Activated CD8-positive, alpha-beta memory T cell treated with anti-CD3 and anti-CD28 coated beads for 36 hours (primary cell): ENCODE data around the gene ARMC10. TPM values are rescaled to one million over a fixed set of nuclear protein-coding genes. Genes with fewer than 3 reads are reported as not detected.
"Not testable (repeated sequence)": the region's sequence is repeated elsewhere in the genome, so short reads cannot be mapped to it uniquely, and the experiment has no call there.

Experiments
- CTCF ChIA-PET: fragments of 350-600 bp; sonication (Branson Sonifier 250); formaldehyde crosslinking; loops from one replicate; lab custom pipeline; 2021; ENCODE audit warnings: antibody characterized with exemption; lab: Charles Lee
- POLR2A ChIA-PET: fragments of 350-600 bp; sonication (Branson Sonifier 250); formaldehyde crosslinking; loops from one replicate; lab custom pipeline; 2021; ENCODE audit warnings: antibody characterized with exemption; lab: Charles Lee
- total RNA-seq, 2 experiments: library from RNA; stranded (reverse); gene quantifications; one replicate each; pipeline ENCODE4 v1.2.3, GENCODE V29; 2021

ARMC10 gene
- total RNA-seq, 2 experiments from 2014 or later, result 52.2 to 53.9 TPM

- POLR2A ChIA-PET, result interaction anchor here (0.8 to 1.9 kb wide), 4 partner anchors 17 to 327 kb away, joined by 4 to 17 read pairs (median 5); partner anchors contain the start of genes FAM185A and NAPEPLD
- CTCF ChIA-PET, result interaction anchor here (0.9 to 1.2 kb wide), 4 partner anchors 10 to 327 kb away, joined by 3 to 4 read pairs (median 3); partner anchors contain the start of genes FAM185A and NAPEPLD
Measured at GRCh38 chr7:103075337-103075918, 488 bp downstream of the ARMC10 start.

- ChIA-PET CTCF (no interaction called here), POLR2A (no interaction called here)
Measured at GRCh38 chr7:103076764-103077163, 1.8 kb downstream of the ARMC10 start.

DNA sequence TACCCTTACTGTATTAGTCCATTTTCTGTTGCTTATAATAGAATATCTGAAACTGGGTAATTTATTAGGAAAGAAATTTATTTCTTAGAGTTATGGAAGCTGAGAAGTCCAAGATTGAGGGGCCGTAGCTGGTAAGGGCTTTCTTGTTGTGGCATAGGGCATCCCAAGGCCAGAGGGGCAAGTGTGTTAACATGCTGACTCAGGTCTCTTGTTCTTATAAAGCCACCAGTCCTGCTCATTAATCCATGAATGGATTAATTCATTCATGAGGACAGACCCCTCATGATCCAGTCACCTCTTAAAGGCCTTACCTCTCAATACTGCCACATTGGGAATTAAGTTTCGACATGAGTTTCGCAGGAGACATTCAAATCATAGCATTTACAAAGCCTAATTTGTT is 2.4 kb downstream of the ARMC10 start:
- POLR2A ChIA-PET, result no interaction called here
- CTCF ChIA-PET, result interaction anchor here (0.5 kb wide), 1 partner anchor 94 kb away, joined by 3 read pairs; no protein-coding TSS in a partner anchor

DNA sequence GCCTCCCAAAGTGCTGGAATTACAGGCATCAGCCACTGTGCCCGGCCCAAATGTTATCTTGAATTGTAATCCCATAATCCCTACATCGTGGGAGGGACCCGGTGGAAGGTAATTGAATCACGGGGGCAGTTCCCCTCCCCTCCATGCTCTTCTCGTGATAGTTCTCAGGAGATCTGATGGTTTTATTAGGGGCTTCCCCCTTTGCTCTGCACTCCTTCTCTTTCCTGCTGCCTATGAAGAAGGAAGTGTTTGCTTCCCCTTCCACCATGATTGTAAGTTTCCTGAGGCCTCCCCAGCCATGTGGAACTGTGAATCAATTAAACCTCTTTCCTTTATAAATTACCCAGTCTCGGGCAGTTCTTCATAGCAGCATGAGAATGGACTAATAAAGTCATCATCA is 3.3 kb downstream of the ARMC10 start:
- POLR2A ChIA-PET, CTCF ChIA-PET: not testable (repeated sequence)

DNA sequence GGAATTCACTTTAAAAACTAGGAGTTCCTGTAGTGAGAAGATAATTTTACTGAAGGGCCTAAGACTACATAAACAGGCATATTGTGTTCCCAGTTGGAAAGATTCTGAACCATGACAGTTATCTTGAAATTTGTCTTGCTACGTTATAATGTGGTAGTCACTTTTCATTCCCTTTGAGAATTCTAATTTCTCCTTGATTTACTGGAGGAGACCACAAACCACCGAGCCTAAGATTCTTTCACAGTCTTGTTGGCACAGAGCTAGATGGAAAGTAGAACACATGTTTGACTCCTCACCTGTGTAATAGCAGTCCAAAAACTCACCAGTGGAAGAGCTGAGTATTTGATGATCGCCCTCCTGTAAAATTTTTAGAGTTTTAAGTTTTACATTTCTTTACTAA is 4.9 kb downstream of the ARMC10 start:
- POLR2A ChIA-PET, result no interaction called here
- CTCF ChIA-PET, result interaction anchor here (2.3 kb wide), 1 partner anchor 18 kb away, joined by 9 read pairs; no protein-coding TSS in a partner anchor

DNA sequence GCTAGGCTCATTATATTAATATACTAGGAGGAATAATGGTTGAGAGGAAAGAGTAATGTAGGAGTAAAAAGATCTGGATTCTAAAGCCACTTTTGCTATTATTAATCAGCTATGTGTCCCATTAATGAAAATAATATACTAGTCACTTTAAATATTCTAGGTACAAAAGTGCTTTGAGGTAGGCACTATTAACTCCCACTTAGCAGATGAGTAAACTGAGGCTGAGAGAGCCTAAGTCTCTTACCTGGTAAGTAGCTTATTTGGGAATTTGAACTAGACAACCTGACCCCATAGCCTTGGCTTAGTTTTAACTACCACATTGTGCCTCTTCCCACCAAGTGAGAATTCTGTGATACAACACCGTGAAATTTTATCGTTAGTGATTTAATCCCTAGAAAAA is 6.0 kb downstream of the ARMC10 start:
- POLR2A ChIA-PET, result interaction anchor here (0.6 kb wide), 1 partner anchor 342 kb away, joined by 4 read pairs; no protein-coding TSS in a partner anchor
- CTCF ChIA-PET, result interaction anchor here (2.3 kb wide), 1 partner anchor 19 kb away, joined by 9 read pairs; no protein-coding TSS in a partner anchor

GRCh38 chr7:103082497-103082896 is 7.6 kb downstream of the ARMC10 start:
- POLR2A ChIA-PET, result no interaction called here
- CTCF ChIA-PET, result no interaction called here

DNA sequence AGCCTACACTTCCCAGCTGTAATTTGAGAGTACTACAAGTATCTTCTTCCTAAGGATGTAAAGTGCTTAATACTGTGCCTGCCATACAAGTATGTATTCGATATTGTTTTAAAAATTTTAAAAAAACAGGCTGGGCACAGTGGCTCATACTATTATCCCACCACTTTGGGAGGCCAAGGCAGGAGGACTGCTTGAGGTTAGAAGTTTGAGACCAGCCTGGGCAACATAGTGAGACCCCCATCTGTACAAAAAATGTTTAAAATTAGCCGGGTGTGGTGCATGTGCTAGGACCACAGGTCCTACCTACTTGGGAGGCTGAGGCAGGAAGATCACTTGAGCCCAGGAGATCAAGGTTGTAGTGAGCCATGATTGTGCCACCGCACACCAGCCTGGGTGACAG is 8.3 kb downstream of the ARMC10 start:
- ChIA-PET POLR2A (no interaction called here), CTCF (no interaction called here)

- CTCF ChIA-PET, result interaction anchor here (0.9 kb wide), 1 partner anchor 16 kb away, joined by 3 read pairs; no protein-coding TSS in a partner anchor
- POLR2A ChIA-PET, result not testable (repeated sequence)
Measured at GRCh38 chr7:103092321-103092720, 17.4 kb downstream of the ARMC10 start.

DNA sequence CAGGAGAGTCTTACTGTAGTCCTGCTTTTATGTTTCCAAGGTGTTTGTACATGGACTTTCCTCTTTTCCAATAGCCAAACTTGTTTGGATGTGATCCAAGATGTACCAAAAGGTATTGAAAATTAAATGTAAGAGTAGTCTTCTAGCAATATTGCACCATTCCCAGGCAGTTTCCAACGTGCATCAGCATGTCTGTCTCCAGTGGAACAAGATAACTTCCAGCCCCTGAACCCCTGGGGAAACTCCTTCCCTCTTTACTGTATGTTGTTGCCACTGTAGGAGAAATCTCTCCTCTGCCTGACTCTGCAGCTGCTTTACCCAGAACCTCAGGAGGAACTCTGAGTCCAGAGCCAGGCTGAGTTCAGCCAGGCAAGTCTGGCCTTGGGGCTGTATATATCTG is 18.5 kb downstream of the ARMC10 start:
- POLR2A ChIA-PET, result interaction anchor here (0.5 kb wide), 1 partner anchor 52 kb away, joined by 5 read pairs; no protein-coding TSS in a partner anchor
- CTCF ChIA-PET, result no interaction called here

GRCh38 chr7:103094102-103094501 is 19.2 kb downstream of the ARMC10 start:
- CTCF ChIA-PET, result no interaction called here
- POLR2A ChIA-PET, result no interaction called here

DNA sequence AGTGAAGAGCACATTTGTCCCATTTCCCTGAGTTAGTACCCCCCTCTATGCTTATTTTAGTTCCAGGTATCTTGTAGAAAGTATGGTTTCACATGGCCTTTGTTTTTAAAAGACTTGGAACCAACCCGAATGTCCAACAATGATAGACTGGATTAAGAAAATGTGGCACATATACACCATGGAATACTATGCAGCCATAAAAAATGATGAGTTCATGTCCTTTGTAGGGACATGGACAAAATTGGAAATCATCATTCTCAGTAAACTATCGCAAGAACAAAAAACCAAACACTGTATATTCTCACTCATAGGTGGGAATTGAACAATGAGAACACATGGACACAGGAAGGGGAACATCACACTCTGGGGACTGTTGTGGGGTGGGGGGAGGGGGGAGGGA is 20.6 kb downstream of the ARMC10 start:
- POLR2A ChIA-PET, CTCF ChIA-PET: not testable (repeated sequence)

DNA sequence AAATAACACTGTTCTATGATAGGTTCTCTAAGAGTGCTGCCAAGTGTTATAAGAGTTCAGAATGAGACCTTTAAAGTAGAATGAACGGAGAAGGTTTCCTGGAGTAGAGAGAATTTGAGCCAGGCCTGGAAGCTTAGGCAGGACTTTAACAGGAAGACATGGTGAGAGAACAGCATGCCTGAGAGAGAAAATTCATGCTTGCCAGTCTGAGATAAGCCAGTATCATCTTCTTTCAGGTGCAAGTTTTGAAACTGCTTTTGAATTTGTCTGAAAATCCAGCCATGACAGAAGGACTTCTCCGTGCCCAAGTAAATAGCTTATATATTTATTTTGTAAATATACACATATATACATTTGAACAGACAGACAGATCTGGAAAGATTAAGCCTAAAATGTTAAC is 22.1 kb downstream of the ARMC10 start:
- ChIA-PET CTCF (no interaction called here), POLR2A (no interaction called here)

- ChIA-PET CTCF (no interaction called here), POLR2A (no interaction called here)
Measured at GRCh38 chr7:103100348-103100747, 25.4 kb downstream of the ARMC10 start.

- ChIA-PET POLR2A (no interaction called here), CTCF (no interaction called here)
Measured at GRCh38 chr7:103101543-103101942, 26.6 kb downstream of the ARMC10 start.

DNA sequence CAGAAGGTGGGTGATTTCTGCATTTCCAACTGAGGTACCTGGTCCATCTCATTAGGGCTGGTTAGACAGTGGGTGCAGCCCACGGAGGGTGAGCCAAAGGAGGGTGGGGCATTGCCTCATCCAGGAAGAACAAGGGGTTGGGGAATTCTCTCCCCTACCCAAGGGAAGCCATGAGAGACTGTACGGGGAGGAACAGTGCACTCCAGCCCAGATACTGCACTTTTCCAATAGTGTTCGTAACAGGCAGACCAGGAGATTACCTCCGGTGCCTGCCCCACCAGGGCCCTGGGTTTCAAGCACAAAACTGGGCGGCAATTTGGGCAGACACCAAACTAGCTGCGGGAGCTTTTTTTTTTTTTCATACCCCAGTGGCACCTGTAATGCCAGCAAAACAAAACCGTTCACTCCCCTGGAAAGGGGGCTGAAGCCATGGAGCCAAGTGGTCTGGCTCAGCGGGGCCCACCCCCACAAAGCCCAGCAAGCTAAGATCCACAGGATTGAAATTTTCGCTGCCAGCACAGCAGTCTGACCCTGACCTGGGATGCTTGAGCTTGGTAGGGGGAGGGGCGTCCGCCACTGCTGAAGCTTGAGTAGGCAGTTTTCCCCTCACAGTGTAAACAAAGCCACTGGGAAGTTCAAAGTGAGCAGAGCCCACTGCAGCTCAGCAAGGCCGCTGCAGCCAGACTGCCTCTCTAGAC is 31.2 kb downstream of the ARMC10 start:
- ChIA-PET CTCF (interaction anchor here (0.6 kb wide), 1 partner anchor 274 kb away, joined by 3 read pairs; no protein-coding TSS in a partner anchor), POLR2A (interaction anchor here (0.6 to 0.7 kb wide), 2 partner anchors 124 to 203 kb away, joined by 3 to 4 read pairs; no protein-coding TSS in a partner anchor)

GRCh38 chr7:103106703-103107070 is 31.7 kb downstream of the ARMC10 start:
- CTCF ChIA-PET, result not testable (repeated sequence)

GRCh38 chr7:103113164-103113563 is 38.2 kb downstream of the ARMC10 start:
- POLR2A ChIA-PET, result no interaction called here
- CTCF ChIA-PET, result no interaction called here

More at GRCh38 chr7:103106703-103107070, 31.7 kb downstream of the ARMC10 start:
- POLR2A ChIA-PET, result not testable (repeated sequence)

- POLR2A ChIA-PET, result no interaction called here
- CTCF ChIA-PET, result no interaction called here
Measured at GRCh38 chr7:103114576-103115008, 39.7 kb downstream of the ARMC10 start.

GRCh38 chr7:103115771-103116170 is 40.8 kb downstream of the ARMC10 start:
- POLR2A ChIA-PET, result no interaction called here
- CTCF ChIA-PET, result no interaction called here
